ENCODE measurements around the gene CHML.

GRCh38 chr1:241591317-241591716 lies 48.9 kb downstream of the CHML start:
- TF ChIP-seq, protein P1, sequence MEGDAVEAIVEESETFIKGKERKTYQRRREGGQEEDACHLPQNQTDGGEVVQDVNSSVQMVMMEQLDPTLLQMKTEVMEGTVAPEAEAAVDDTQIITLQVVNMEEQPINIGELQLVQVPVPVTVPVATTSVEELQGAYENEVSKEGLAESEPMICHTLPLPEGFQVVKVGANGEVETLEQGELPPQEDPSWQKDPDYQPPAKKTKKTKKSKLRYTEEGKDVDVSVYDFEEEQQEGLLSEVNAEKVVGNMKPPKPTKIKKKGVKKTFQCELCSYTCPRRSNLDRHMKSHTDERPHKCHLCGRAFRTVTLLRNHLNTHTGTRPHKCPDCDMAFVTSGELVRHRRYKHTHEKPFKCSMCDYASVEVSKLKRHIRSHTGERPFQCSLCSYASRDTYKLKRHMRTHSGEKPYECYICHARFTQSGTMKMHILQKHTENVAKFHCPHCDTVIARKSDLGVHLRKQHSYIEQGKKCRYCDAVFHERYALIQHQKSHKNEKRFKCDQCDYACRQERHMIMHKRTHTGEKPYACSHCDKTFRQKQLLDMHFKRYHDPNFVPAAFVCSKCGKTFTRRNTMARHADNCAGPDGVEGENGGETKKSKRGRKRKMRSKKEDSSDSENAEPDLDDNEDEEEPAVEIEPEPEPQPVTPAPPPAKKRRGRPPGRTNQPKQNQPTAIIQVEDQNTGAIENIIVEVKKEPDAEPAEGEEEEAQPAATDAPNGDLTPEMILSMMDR (IDR thresholded peaks at IDR 0.05), result no peak
- no peak for TF ChIP-seq POLR2A (IDR thresholded peaks at IDR 0.05)
